ENCODE data around the gene GRB14.
A peak's percentile ranks its signal among the peaks of the same experiment; 100 is the strongest.

The GRB14 gene

DNA sequence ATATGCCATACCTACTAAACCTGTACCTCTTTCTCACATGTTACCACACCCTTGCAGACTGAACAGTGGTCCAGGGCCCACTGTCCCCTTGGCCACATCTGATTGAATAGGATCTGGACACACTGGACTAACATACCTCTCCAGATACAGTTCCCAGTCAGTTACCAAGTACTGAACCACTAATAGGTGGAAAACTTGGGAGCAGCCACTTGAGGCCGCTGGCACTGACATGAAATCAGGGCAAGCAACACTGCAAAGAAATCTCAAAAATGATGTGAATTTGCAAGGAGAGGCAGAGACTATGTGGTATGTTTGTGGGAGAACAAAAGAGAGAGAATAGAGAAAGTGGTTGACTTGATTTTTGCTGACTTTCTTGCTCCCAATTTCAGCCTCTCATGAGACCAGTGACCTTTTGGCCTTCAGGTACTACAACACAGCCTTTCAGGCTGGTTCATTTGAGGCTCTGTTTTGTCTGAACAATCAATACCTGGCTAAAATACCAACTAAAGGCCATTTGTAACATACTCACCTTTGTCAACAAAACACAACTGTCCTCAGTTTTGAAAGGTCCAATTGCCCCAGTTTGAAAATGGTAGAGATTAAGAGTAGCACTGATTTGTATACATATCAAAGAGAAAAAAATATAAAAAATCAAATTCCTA is 7.8 kb downstream of the GRB14 start:
- no peak for DNase-seq

GRCh38 chr2:164609790-164610189 is 11.5 kb downstream of the GRB14 start:
- no peak for DNase-seq

DNA sequence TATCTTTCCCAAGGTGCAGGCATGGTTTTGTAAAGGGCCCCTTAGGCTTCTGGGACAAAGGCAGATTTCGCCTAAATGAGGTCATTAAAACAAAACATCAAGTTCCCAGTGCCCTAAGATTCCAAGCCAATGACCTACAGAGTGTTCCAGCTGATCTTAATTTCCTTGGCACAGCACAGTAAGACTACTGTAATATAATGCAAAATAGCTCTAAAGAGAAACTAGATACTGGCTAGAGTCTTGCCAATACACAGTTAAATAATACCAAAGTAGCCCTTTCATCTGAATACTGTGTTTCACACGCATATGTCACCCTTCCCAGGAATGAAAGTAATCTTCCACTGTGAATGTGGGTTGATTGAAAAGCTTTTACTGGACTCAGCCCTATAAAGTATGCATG is 14.7 kb downstream of the GRB14 start:
- DNase-seq = peak; percentile 34

- no peak for DNase-seq
Measured at GRCh38 chr2:164605295-164605694, 16.0 kb downstream of the GRB14 start.

DNA sequence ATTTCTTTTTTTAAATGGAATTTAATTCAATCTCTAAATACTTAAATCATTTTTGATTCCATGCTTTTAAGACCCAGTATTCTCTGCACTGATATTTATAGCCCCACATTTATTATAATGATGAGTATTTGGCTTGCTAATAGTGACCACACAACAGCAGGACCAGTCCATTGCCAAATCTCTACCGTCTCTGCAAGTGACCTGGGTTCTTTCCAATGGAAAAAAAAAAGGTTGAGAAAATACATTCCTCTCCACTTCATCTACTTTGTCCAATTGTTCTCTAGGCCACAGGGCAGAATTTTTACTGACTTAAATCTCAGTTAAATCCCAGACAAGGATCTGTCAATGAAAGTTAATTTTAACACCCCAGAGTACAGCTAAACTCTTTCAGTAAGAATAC is 20.5 kb downstream of the GRB14 start:
- DNase-seq = no peak

DNA sequence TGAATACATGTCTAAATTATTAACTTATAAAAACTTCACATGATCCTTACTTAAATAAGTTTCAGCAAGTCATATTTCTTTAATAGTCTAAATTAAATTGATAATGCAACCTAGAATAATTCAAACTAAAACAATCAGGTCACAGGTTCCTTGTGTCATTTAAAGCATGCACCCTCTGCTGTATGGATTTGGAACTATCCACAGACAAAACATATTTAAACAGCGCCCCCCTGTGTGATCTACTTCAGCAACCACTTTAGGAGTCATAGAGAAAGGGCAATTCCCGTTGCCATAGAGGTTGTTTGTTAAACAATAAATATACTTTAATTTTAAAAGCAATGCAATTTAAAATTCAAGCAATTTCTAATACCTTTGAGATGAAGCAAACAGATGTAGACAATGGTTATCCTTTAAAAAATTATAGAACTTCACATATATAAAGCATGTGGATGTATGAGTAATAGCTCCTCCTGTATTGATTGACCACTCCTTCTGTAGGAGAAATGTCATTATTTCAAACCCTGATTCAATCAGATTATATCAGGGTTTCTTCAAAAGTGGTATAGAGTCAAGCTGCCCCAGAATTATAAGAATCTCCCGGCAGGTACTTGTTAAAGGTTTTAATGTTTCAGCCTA is 21.2 kb downstream of the GRB14 start:
- peak; percentile 57 for DNase-seq

- DNase-seq = no peak
Measured at GRCh38 chr2:164597983-164598382, 23.3 kb downstream of the GRB14 start.

DNA sequence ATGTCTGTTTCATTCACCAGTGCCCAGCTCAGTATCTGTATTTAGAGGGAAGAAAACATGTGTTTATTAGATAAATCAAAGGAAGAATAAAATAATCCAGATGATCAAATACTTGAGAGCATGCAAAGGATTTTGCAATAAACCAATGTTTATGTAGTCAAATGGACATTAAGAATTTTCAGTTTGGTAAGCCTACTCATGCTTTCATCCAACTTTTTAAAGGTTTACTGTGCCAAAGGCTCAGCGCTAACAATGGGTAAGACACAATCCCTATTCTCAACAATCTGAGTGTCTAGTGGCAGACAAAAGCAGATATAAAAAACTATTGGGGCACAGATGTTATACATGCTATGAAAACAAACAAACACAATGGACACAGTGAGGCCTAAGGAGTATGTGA is 26.3 kb downstream of the GRB14 start:
- DNase-seq = no peak

DNA sequence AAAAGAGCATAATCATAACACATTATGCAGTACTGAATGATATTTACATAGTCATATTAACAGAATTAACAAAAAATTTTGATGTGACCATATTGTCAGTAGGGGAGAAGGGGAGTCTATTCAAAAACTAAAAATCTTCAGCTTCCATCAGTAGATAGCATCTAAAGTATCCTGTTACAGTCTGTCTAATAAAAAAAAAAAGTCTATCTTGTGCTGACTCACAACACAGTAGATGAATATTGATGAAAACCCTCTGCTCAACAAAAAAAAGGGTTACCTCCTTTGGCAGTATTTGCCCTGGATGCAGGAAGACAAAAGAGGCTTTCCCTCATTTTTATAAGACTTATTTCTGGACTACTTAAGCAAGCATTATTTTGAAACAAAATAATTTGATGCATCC is 27.3 kb downstream of the GRB14 start:
- no peak for DNase-seq

GRCh38 chr2:164593541-164593940 is 27.7 kb downstream of the GRB14 start:
- DNase-seq = no peak

DNA sequence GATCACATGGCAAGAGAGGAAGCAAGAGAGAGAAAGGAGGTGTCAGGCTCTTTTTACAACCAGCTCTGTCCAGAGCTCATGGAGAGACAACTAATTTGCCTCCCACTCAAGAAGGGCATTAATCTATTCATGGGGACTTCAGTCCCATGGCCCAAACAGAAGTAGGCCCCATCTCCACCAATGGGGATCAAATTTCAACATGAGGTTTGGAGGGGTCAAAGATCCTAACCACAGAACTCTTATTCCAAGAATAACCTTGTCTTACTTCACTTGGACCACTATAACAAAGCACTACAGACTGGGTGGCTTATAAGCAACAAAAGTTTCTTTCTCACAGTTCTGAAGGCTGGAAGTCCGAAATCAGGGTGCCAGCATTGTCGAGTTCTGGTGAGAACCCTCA is 31.8 kb downstream of the GRB14 start:
- DNase-seq = peak; percentile 4

DNA sequence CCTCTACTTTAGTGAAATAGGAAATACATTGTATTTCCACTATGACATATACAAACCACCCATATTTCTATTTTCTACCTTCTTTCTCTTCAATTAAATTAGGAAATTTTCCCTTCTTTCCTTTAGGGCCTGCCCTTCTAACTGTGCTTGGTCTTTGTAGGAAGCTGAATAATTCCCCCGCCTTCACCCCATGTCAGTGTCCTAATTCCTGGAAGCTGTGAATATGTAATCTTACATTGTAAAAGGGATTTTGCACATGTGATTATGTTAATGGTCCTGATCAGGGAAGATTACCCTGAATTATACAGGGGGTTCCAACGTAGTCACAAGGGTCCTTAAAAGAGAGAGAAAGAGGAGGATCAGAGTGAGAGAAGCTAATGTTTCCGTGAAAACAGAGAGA is 40.2 kb downstream of the GRB14 start:
- DNase-seq = no peak

DNA sequence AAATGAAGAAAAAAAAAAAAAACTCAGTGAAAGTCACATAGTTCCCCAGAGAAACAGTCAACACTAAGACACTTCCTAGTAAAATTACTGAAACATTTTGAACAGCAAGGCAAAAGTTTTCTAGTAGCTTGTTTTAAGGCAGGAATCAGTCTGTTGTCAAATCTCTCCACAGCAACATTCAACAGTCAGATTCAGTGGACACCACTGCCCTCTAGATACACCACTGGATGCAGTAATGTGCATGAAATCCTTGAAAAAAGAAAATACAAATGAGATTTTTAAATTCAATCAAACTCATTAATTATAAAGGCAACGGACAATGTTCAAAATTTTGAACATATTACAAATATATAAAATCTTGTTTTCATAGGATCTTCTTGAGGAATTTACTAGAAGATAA is 46.4 kb downstream of the GRB14 start:
- DNase-seq = no peak

DNA sequence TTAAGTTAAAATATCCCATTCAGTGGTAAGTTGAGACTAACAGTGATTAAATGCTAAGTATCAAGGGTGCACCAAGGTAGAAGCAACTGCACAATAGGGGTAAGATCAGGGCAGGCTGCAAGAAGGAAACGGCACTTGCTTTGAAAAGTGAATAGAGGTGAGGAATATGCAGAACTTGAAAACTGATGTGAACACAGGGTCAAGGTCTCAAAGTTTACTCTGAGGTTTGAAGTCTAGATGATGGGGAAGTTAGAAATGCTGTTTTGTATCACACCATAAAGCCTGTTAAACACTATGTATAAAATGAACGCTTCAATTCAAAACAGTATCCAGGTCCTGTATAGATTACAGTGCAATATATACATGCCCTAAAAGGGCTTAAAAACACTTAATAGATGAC is 50.8 kb downstream of the GRB14 start:
- no peak for DNase-seq

- no peak for DNase-seq
Measured at GRCh38 chr2:164569378-164569777, 51.9 kb downstream of the GRB14 start.

- no peak for DNase-seq
Measured at GRCh38 chr2:164568317-164568716, 53.0 kb downstream of the GRB14 start.

- DNase-seq = no peak
Measured at GRCh38 chr2:164567335-164567989, 53.8 kb downstream of the GRB14 start.

- no peak for DNase-seq
Measured at GRCh38 chr2:164565359-164565758, 55.9 kb downstream of the GRB14 start.

- no peak for DNase-seq
Measured at GRCh38 chr2:164562666-164563065, 58.6 kb downstream of the GRB14 start.

DNA sequence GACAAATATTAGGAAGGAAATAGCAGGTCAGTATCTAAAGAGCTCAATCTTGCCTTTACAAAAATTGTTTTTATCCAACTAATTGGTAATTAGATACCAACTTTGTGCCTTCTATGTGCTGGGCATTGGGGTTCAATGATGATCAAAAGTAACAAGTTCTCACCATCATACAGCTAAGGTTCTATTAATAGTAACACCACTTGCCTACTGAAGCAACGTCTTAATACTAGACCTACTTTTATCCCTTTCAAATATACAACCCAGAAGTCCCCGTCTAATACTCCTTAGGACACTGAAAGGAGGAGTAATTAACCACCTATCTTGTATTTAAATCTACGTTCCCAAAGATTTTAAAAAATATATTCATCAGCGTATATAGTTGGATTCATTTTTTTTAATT is 59.3 kb downstream of the GRB14 start:
- DNase-seq = no peak

DNA sequence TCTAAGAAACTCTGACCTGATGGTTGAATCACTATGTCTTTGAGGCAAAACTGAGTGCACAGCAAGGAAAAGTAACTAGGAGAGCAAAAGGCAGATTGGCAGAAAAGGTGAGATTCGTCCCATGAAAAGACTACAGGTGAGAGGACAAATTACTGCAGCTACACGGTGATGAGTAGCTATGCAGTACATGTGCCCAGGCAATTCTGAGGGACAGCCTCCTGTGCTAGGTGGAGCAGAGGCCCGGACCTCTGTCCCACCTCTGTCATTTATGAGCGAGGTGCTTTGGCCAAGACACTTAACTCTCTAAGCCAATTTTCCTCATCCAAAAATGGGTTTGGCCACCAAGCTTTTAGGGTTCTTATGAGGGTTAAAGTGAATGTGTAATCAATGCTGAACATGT is 59.9 kb downstream of the GRB14 start:
- DNase-seq = no peak

GRCh38 chr2:164560902-164561301 is 60.4 kb downstream of the GRB14 start:
- no peak for DNase-seq

DNA sequence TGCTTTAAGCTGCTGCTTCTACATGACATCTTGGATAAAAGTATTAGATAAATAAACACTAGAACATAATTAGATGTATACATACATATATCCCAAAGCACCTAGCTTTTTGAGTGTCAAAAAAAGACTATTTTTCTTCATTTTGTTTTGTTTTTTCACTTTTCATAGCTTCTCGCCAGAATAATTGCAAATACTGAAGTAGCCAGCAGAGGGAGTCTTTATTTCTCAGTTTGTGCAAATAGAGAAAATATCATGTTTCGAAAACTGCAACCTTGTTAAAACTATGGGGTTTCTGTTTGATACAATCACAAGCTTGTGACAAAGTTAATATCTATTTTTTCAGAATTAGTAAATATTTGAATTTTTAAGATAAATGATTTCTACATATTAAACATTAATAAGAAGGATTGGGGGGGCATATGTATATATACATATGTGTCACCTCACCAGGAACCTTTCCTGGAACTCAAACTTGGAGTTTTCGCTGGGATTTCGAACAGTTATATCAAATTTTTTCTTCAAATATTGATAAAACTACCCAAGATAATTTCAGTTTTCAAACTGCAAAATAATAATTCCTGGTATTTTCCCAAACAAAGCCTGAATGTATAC is 61.0 kb downstream of the GRB14 start:
- DNase-seq = peak; percentile 22

DNA sequence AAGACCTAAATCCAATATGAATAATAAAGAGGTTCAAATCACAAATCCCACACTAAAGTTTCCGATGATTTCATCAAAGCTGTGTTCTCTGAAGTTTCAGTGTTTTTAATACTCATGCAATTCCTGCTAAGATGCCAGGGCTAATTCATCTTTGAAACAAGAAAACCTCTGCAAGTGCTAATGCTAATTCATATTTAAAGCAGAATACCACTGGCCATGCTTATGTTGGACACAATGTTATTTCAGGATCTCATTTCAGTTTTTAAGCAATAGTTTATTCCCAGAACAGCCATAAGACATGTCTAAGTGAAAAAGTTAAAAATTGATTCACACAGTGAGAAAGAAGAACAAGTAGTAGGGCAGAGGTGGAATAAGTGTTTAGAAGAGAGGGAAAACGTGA is 62.8 kb downstream of the GRB14 start:
- no peak for DNase-seq
